RWPE1 (cell line): Measurements from ENCODE around the gene IL6R.

Experiments
- CTCF ChIA-PET: fragments of 350-600 bp; sonication (Branson Sonifier 250); formaldehyde crosslinking; extraction: SDS; loops from one replicate; lab custom pipeline; 2021; lab: Yijun Ruan, JAX
- POLR2A ChIA-PET: fragments of 400-600 bp; formaldehyde crosslinking; extraction: SDS; loops from one replicate; lab custom pipeline; 2020; ENCODE audit warnings: antibody characterized with exemption; ENCODE audit not compliant: low non-redundant PET; lab: Yijun Ruan, JAX
- DNase-seq: peaks from one replicate; pipeline ENCODE4 v3.0.0; 2012; ENCODE audit warnings: low spot score
- H3K27ac ChIP-seq: fragments of 450-650 bp; 2 replicates; pipeline ENCODE4 v1.5.1; 2017
- CTCF ChIP-seq: fragments of 450-650 bp; conservative IDR thresholded peaks from 2 replicates; pipeline ENCODE4 v1.5.1; 2017; ENCODE audit warnings: low read depth, mild to moderate bottlenecking

IL6R gene

DNA sequence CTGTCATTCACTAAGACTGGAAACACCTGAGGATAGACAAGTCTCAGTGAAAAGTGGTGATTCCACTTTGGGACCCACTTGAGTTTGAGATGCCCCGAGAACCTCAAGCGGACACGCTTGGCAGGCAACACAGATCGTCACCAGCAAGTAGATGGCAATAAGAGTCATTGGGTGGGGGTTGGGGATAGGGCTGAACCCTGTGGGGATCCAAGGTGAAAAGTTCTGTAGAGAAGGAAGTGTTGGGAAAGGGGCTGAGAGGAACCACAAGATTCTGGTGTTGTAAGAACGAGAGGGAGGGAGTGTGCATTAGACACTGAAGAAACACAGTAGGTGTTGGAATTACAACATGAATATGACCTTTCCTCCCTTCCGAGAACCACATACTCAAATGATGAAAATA is 51.5 kb downstream of the IL6R start:
- POLR2A ChIA-PET, result no interaction called here
- DNase-seq, result no peak
- CTCF ChIA-PET, result no interaction called here
- TF ChIP-seq CTCF, result no peak
- H3K27ac ChIP-seq, result no peak overlapping the region

GRCh38 chr1:154459080-154459479 is 53.9 kb downstream of the IL6R start:
- no peak for DNase-seq
- POLR2A ChIA-PET, result no interaction called here
- peak overlapping the region; percentile 37; the same call in 1 of the 2 replicates for H3K27ac ChIP-seq
- CTCF ChIA-PET, result interaction anchor here (0.7 kb wide), 1 partner anchor 56 kb away, joined by 5 read pairs; no protein-coding TSS in a partner anchor
- no peak for TF ChIP-seq CTCF

DNA sequence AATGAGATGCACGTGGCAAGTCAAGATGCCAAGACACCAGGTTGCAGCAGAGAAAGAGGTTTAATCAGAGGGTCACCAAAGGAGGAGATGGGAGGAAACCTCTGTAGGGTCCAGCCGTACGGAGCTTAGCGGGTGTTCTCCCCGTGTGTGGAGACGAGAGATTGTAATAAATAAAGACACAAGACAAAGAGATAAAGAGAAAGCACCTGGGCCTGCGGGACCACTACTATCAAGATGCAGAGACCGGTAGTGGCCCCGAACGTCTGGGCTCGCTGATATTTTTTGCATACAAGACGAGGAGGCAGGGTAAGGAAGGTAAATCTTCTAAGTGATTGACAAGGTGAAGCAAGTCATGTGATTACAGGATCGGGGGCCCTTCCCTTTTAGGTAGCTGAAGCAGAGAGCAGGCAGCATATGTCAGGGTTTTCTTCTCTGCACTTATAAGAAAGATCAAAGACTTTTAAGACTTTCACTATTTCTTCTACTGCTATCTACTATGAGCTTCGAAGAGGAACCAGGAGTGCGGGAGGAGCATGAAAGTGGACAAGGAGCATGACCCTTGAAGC is 55.6 kb downstream of the IL6R start:
- POLR2A ChIA-PET, result no interaction called here

DNA sequence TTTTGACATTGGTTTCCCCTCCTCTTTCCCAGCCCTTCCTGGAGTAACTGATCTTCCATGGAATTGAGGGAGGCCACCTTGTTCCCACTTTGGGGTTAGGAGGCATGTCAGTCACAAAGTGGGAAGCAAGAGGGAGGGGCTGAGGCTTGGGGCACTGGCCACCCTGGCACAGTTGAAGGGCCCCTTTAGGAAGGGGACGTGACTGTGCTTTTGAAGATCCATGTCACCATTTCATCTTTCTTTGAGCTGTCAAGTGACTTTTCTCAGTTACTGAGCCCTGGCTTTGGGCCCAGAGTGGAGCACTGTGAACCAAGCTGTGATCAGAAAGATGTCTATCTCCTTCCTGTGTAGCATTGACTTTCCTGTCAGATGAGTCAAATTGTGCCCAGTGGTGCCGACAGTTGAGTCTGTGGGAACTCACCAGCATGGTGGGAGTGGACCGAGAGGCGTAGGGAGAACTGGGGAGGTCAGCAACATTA is 58.4 kb downstream of the IL6R start:
- TF ChIP-seq CTCF, result no peak
- peak overlapping the region; percentile 49 for H3K27ac ChIP-seq
- CTCF ChIA-PET, result no interaction called here
- POLR2A ChIA-PET, result no interaction called here
- DNase-seq, result no peak

More for the DNA sequence above, 55.6 kb downstream of the IL6R start:
- CTCF ChIA-PET, result no interaction called here
- DNase-seq, result no peak
- no peak overlapping the region for H3K27ac ChIP-seq
- TF ChIP-seq CTCF, result no peak

- ChIA-PET CTCF (interaction anchor here (0.6 kb wide), 1 partner anchor 645 kb away, joined by 6 read pairs; no protein-coding TSS in a partner anchor), POLR2A (no interaction called here)
- TF ChIP-seq CTCF, result no peak
- peak overlapping the region; percentile 15; the same call in 1 of the 2 replicates for H3K27ac ChIP-seq
- no peak for DNase-seq
Observed at GRCh38 chr1:154465621-154466195, 60.6 kb downstream of the IL6R start.

DNA sequence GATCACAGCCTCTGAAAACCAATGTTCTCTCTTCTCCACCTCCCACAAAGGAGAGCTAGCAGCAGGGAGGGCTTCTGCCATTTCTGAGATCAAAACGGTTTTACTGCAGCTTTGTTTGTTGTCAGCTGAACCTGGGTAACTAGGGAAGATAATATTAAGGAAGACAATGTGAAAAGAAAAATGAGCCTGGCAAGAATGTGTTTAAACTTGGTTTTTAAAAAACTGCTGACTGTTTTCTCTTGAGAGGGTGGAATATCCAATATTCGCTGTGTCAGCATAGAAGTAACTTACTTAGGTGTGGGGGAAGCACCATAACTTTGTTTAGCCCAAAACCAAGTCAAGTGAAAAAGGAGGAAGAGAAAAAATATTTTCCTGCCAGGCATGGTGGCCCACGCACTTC is 61.1 kb downstream of the IL6R start:
- no peak for TF ChIP-seq CTCF
- H3K27ac ChIP-seq, result 0 out of 2 replicates have a peak overlapping the region, but pooled peaks have one; percentile 4
- no peak for DNase-seq
- ChIA-PET POLR2A (no interaction called here), CTCF (no interaction called here)
